Endothelial cell of umbilical vein (primary cell): ENCODE results near the gene PRRC2B. TPM values are rescaled to one million over a fixed set of nuclear protein-coding genes. Genes with fewer than 3 reads are reported as not detected.

Experiments used
- BruUV-seq: library from RNA; stranded (reverse); fragments of 400-500 nt; replicated peaks from 2 replicates; lab custom pipeline; 2021; lab: Mats Ljungman, UMichigan
- CTCF ChIA-PET: fragments of 300-600, 350-600 bp; sonication (Branson Sonifier 250); formaldehyde crosslinking; loops from one replicate; lab custom pipeline; 2021; ENCODE audit warnings: antibody characterized with exemption, inconsistent platforms; lab: Charles Lee
- POLR2A ChIA-PET: fragments of 300-600, 350-600 bp; sonication (Branson Sonifier 250); formaldehyde crosslinking; loops from one replicate; lab custom pipeline; 2021; ENCODE audit warnings: antibody characterized with exemption, inconsistent platforms; lab: Charles Lee
- DNase-seq: peaks from one replicate; pipeline ENCODE4 v3.0.0-alpha.2; 2011; ENCODE audit warnings: low read depth, low spot score
- FAIRE-seq: peaks from 2 replicates; lab custom pipeline; 2011; peaks lifted over from hg19 to GRCh38; lab: Jason Lieb, UNC
- H2AFZ ChIP-seq: 2 replicates; pipeline ENCODE4 v1.6.0; 2012; ENCODE audit warnings: low read depth, low read length, control low read depth, inconsistent platforms
- H3K27ac ChIP-seq: 2 replicates; pipeline ENCODE4 v1.5.1; 2011; ENCODE audit warnings: low read depth, mild to moderate bottlenecking, control low read depth, low read length, moderate library complexity; ENCODE audit not compliant: insufficient read depth
- H3K27me3 ChIP-seq, 2 experiments: 2 replicates each; pipeline versions ENCODE4 v1.6.0 to v1.6.1; 2011; ENCODE audit warnings: low read length in 2 of 2, mixed read lengths in 1 of 2; ENCODE audit not compliant: control insufficient read depth in 2 of 2, insufficient read depth in 2 of 2
- H3K36me3 ChIP-seq, 2 experiments: 2 replicates in 1 of 2; 3 replicates in 1 of 2; pipeline ENCODE4 v1.5.1; 2011; ENCODE audit warnings: low read length in 2 of 2, mild to moderate bottlenecking in 1 of 2, moderate library complexity in 1 of 2; ENCODE audit not compliant: control insufficient read depth in 2 of 2, insufficient read depth in 2 of 2; ENCODE audit errors: extremely low read depth in 1 of 2
- H3K4me1 ChIP-seq: 3 replicates; pipeline ENCODE4 v1.5.1; 2011; ENCODE audit warnings: mild to moderate bottlenecking, low read length; ENCODE audit not compliant: control insufficient read depth, insufficient read depth; ENCODE audit errors: extremely low read depth
- H3K4me2 ChIP-seq: 2 replicates; pipeline ENCODE4 v1.6.1; 2011; ENCODE audit warnings: low read length, control low read depth, mixed read lengths; ENCODE audit not compliant: insufficient read depth
- H3K4me3 ChIP-seq, 3 experiments: fragments of 200-600 bp in 1 of 3; sonication (generic), shearing (Covaris generic) in 1 of 3; replicated peaks in 1 of 3; 2 replicates each; pipeline ENCODE4 v1.5.1; 2011 to 2016; ENCODE audit warnings: control low read depth in 3 of 3, low read length in 3 of 3, mild to moderate bottlenecking in 2 of 3, inconsistent platforms in 1 of 3, low read depth in 1 of 3, moderate library complexity in 1 of 3; ENCODE audit not compliant: insufficient read depth in 1 of 3
- H3K79me2 ChIP-seq: 2 replicates; pipeline ENCODE4 v1.6.0; 2012; ENCODE audit warnings: low read length, inconsistent platforms; ENCODE audit not compliant: control insufficient read depth, insufficient read depth
- H3K9ac ChIP-seq: replicated peaks from 2 replicates; pipeline ENCODE3; 2011; ENCODE audit warnings: low read length, control low read depth; ENCODE audit not compliant: insufficient read depth; ENCODE audit errors: extremely low read depth
- H3K9me1 ChIP-seq: replicated peaks from 3 replicates; pipeline ENCODE4 v1.6.0; 2011; ENCODE audit warnings: mild to moderate bottlenecking, low read length; ENCODE audit not compliant: control insufficient read depth, insufficient read depth; ENCODE audit errors: extremely low read depth
- H3K9me3 ChIP-seq: replicated peaks from 2 replicates; pipeline ENCODE4 v1.5.1; 2012; ENCODE audit warnings: low read length, inconsistent platforms; ENCODE audit not compliant: control insufficient read depth, insufficient read depth
- H4K20me1 ChIP-seq: replicated peaks from 2 replicates; pipeline ENCODE3; 2011; ENCODE audit warnings: mild to moderate bottlenecking, low read length; ENCODE audit not compliant: control insufficient read depth, insufficient read depth; ENCODE audit errors: extremely low read depth
- GATA2 ChIP-seq: IDR thresholded peaks from 2 replicates; pipeline ENCODE4 v1.7.0; 2011; ENCODE audit warnings: low read depth, mild to moderate bottlenecking, moderate library complexity, mixed read lengths, low read length; ENCODE audit not compliant: insufficient read length, insufficient read depth
- JUN ChIP-seq: IDR thresholded peaks from 2 replicates; pipeline ENCODE4 v1.6.1; 2011; ENCODE audit warnings: borderline replicate concordance, low read depth; ENCODE audit not compliant: insufficient read length, insufficient read depth
- POLR2A ChIP-seq: IDR thresholded peaks from 2 replicates; pipeline ENCODE4 v1.6.1; 2012; ENCODE audit warnings: low read depth, mild to moderate bottlenecking, control low read depth, low read length
- POLR2AphosphoS5 ChIP-seq: IDR thresholded peaks from 2 replicates; pipeline ENCODE4 v1.6.1; 2012; ENCODE audit warnings: low read depth, mild to moderate bottlenecking, control low read depth, low read length, moderate library complexity; ENCODE audit not compliant: insufficient read depth
- dilution Hi-C: fragments of 300-500 bp; cut with MboI; formaldehyde crosslinking; loops from one replicate; pipeline ENCODE4 v1.15.0; 2019; ENCODE audit warnings: low sequenced_read_pairs; ENCODE audit not compliant: extremely low pct_ligation_motif_present
- intact Hi-C: fragments of 100-400 bp; cut with micrococcal nuclease; formaldehyde crosslinking; loops from one replicate; pipeline ENCODE4 v1.10.0; 2022
- polyA plus RNA-seq, 4 experiments: library from polyadenylated mRNA; depleted of rRNA in 3 of 4; stranded (reverse) in 3 of 4; unstranded in 1 of 4; fragments of >200 nt; gene quantifications; 2 replicates each; pipeline versions ENCODE4 v1.2.1 to v1.2.3, GENCODE V29; 2011 to 2012; ENCODE audit warnings: missing spikeins in 1 of 4
- total RNA-seq: library from RNA; stranded (reverse); gene quantifications from 2 replicates; pipeline ENCODE4 v1.2.3, GENCODE V29; 2021
- TF ChIP-seq, protein P1 (sequence below): IDR thresholded peaks from 2 replicates; pipeline ENCODE4 v1.6.1; 2011; ENCODE audit not compliant: insufficient read depth, insufficient read length

PRRC2B gene
- total and polyA plus RNA-seq, 2 donors (not counting 3 experiments of a cell fraction or from before 2014, with no cell fraction given), result 35.6 to 256 TPM

DNA sequence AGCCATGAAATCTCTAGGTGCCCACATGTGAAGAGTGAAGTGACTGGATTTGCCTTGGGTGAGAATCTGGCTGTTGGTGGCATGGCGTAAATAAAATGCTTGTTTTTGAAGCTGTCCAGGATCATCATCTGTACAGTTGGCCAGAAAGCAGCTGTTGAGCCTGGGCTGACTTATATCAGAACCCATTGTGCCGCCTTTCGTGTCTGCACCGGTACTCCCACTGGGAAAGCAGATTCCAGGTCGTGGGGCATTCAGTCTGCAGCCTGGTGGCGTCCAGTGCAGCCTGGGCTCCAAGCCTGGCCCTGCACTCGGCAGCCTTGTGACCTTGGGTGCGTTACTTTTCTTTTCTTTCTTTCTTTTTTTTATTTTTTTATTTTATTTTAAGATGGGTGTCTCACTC is 27.8 kb downstream of the PRRC2B start:
- Histone ChIP-seq H3K9me3 (no peaks in the 10 kb centered on the region), H3K27me3 (no peaks in the 10 kb centered on the region), H3K9ac (no peak overlapping the region), H3K9me1 (no peaks in the 10 kb centered on the region), H3K4me2 (no peak overlapping the region), H3K4me1 (peaks cover 52% of the 10 kb centered on the region), H3K27ac (peak overlapping the region; percentile 40), H3K79me2 (peaks cover 99% of the 10 kb centered on the region), H3K4me3 (no peak overlapping the region), H2AFZ (no peak overlapping the region), H4K20me1 (peaks cover 16% of the 10 kb centered on the region), H3K36me3 (peaks cover 0 to 3% of the 10 kb centered on the region in 2 experiments)
- POLR2A ChIA-PET, result no interaction called here
- no TSS peak for BruUV-seq
- peak; percentile 28 for FAIRE-seq
- no peak for DNase-seq
- dilution Hi-C loops, result no loop called here
- CTCF ChIA-PET, result interaction anchor here (2.3 kb wide), 2 partner anchors 10 to 15 kb away, joined by 8 to 10 read pairs; no protein-coding TSS in a partner anchor
- TF ChIP-seq GATA2, result no peak
- TF ChIP-seq, protein P1, sequence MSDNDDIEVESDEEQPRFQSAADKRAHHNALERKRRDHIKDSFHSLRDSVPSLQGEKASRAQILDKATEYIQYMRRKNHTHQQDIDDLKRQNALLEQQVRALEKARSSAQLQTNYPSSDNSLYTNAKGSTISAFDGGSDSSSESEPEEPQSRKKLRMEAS, result no peak
- intact Hi-C loops, result loop anchor here (2.0 kb wide), 1 partner anchor 27 kb away; the partner anchor contains the start of gene PRRC2B

DNA sequence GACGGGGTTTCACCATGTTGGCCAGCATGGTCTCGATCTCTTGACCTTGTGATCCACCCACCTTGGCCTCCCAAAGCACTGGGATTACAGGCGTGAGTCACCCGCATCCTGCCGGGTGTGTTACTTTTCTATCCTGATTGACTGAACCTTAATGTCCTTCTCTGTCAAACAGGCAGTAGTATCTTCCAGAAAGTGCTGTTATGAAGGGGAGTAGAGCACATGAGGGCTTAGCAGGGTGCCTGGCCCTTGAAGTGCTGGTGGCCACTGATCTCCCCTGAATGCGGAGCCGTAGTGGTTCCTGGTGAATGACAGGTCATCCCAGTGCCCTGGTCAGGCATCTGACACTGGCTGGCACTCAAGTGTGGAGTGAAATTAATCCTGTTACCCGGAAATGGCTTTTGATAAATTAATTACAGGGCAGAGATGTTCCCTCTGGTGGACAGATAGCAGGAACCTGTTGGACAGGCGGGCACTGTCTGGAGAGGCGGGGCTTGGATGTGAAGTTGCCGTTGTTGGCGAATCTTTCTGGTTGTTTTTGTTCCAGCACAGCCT is 28.4 kb downstream of the PRRC2B start:
- H3K4me1 ChIP-seq, result peaks cover 51% of the 10 kb centered on the region
- H3K27me3 ChIP-seq, result no peaks in the 10 kb centered on the region
- H3K9ac ChIP-seq, result peak overlapping the region; percentile 17
- ChIA-PET POLR2A (no interaction called here), CTCF (interaction anchor here (1.0 to 2.3 kb wide), 6 partner anchors 10 to 72 kb away, joined by 3 to 10 read pairs (median 6); no protein-coding TSS in a partner anchor)
- H3K9me3 ChIP-seq, result no peaks in the 10 kb centered on the region
- H3K4me3 ChIP-seq, result no peak overlapping the region
- peak overlapping the region; percentile 89 for H3K27ac ChIP-seq
- H3K4me2 ChIP-seq, result peak overlapping the region; percentile 44
- peak; percentile 26 for DNase-seq
- peaks cover 98% of the 10 kb centered on the region for H3K79me2 ChIP-seq
- intact Hi-C loops (loop anchor here (2.0 kb wide), 1 partner anchor 28 kb away; the partner anchor contains the start of gene PRRC2B), dilution Hi-C loops (no loop called here)
- peak; percentile 2 for TF ChIP-seq JUN
- no peak for TF ChIP-seq POLR2A
- no peak for TF ChIP-seq POLR2AphosphoS5
- peaks cover 0 to 5% of the 10 kb centered on the region in 2 experiments for H3K36me3 ChIP-seq
- no TSS peak for BruUV-seq
- no peaks in the 10 kb centered on the region for H3K9me1 ChIP-seq
- H4K20me1 ChIP-seq, result peaks cover 16% of the 10 kb centered on the region
- no peak overlapping the region for H2AFZ ChIP-seq
- peak; percentile 60 for FAIRE-seq
